ENCODE data around the gene ARID2. TPM values are rescaled to one million over a fixed set of nuclear protein-coding genes. Genes with fewer than 3 reads are reported as not detected.

ARID2 gene
- total RNA-seq, 1 experiment from 2014 or later = 72.2 TPM

- POLR2A ChIA-PET (ENCODE audit: low non-redundant PET) = no interaction called here
- no peak for DNase-seq (ENCODE audit: low spot score)
- CTCF ChIA-PET = interaction anchor here (0.7 kb wide), 1 partner anchor 189 kb away, joined by 3 read pairs; no protein-coding TSS in a partner anchor
Observed at GRCh38 chr12:45732936-45733335, 3.4 kb downstream of the ARID2 start.

DNA sequence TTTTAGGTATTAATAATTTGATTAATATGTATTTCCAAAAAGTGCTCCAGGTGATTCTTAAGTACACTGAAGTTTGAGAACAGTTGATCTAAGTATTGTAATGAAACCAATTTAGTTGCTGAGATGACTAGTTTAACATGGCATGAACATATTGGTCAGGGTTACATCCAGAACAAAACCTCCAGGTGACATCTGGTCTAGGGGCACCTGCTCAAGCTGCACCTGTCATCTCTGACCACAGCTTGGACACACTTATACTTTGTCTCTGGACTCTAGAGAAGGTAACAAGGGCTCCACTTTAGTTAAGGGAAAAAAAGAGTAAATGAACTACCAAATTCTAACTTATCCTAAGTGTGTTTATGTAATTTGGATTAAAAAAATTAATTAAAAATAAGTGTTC lies 8.1 kb downstream of the ARID2 start:
- no peak overlapping the region for H3K4me3 ChIP-seq (ENCODE audit: low read depth, low read length, poor library complexity, severe bottlenecking)
- POLR2A ChIA-PET (ENCODE audit: low non-redundant PET) = no interaction called here
- intact Hi-C loops (cut with micrococcal nuclease; ENCODE audit: unreplicated experiment) = no loop called here

More at GRCh38 chr12:45732936-45733335, 3.4 kb downstream of the ARID2 start:
- peaks cover 17% of the 10 kb centered on the region for H3K4me1 ChIP-seq (ENCODE audit: insufficient read depth, low read length, poor library complexity, severe bottlenecking)
- peaks cover 9% of the 10 kb centered on the region for H3K9me3 ChIP-seq (ENCODE audit: low read depth, low read length, poor library complexity, severe bottlenecking)
- peak overlapping the region; percentile 94 for H3K4me3 ChIP-seq (ENCODE audit: low read depth, low read length, poor library complexity, severe bottlenecking)
- no peak overlapping the region for H3K27ac ChIP-seq (ENCODE audit: low read depth, low read length, poor library complexity, severe bottlenecking)
- BruUV-seq (replicated peaks) = no TSS peak
- intact Hi-C loops (cut with micrococcal nuclease; ENCODE audit: unreplicated experiment) = no loop called here
- H3K36me3 ChIP-seq (ENCODE audit: insufficient read depth, low read length, poor library complexity, severe bottlenecking) = peaks cover 61% of the 10 kb centered on the region
- no peaks in the 10 kb centered on the region for H3K27me3 ChIP-seq (replicated peaks; ENCODE audit: insufficient read depth, low read depth, low read length, poor library complexity)
- TF ChIP-seq EZH2 (IDR thresholded peaks at IDR 0.05; ENCODE audit: borderline replicate concordance, low read depth, low read length, poor library complexity, severe bottlenecking) = no peak
- TF ChIP-seq, protein P1, sequence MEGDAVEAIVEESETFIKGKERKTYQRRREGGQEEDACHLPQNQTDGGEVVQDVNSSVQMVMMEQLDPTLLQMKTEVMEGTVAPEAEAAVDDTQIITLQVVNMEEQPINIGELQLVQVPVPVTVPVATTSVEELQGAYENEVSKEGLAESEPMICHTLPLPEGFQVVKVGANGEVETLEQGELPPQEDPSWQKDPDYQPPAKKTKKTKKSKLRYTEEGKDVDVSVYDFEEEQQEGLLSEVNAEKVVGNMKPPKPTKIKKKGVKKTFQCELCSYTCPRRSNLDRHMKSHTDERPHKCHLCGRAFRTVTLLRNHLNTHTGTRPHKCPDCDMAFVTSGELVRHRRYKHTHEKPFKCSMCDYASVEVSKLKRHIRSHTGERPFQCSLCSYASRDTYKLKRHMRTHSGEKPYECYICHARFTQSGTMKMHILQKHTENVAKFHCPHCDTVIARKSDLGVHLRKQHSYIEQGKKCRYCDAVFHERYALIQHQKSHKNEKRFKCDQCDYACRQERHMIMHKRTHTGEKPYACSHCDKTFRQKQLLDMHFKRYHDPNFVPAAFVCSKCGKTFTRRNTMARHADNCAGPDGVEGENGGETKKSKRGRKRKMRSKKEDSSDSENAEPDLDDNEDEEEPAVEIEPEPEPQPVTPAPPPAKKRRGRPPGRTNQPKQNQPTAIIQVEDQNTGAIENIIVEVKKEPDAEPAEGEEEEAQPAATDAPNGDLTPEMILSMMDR (conservative IDR thresholded peaks at IDR 0.05; ENCODE audit: low read depth, low read length) = no peak

DNA sequence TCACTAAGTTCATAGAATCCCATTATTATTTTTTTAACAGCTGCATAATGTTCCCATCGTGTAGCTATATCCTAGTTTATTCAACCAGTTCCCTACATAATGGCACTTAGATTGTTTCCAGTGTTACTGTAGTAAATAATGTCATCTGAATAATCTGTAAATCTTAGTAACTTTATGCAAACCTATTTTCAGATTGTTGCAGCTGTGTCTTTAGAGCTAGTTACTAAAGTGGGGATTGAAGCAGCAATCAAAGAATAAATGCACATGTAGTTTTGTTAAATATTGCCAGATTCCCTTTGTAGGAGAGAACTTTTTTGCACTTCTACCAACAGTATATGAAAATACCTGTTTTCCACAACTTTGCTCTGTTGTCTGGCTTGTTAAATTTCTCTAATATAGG lies 13.1 kb downstream of the ARID2 start:
- Histone ChIP-seq H3K9me3 (ENCODE audit: low read depth, low read length, poor library complexity, severe bottlenecking) (peaks cover 30% of the 10 kb centered on the region), H3K4me1 (ENCODE audit: insufficient read depth, low read length, poor library complexity, severe bottlenecking) (peaks cover 8% of the 10 kb centered on the region), H3K36me3 (ENCODE audit: insufficient read depth, low read length, poor library complexity, severe bottlenecking) (peaks cover 54% of the 10 kb centered on the region), H3K27ac (ENCODE audit: low read depth, low read length, poor library complexity, severe bottlenecking) (no peak overlapping the region), H3K4me3 (ENCODE audit: low read depth, low read length, poor library complexity, severe bottlenecking) (no peak overlapping the region), H3K27me3 (replicated peaks; ENCODE audit: insufficient read depth, low read depth, low read length, poor library complexity) (no peaks in the 10 kb centered on the region)
- TF ChIP-seq EZH2 (IDR thresholded peaks at IDR 0.05; ENCODE audit: borderline replicate concordance, low read depth, low read length, poor library complexity, severe bottlenecking) = no peak
- TF ChIP-seq, protein P1 (conservative IDR thresholded peaks at IDR 0.05; ENCODE audit: low read depth, low read length) = no peak
- BruUV-seq (replicated peaks) = no TSS peak
- ChIA-PET CTCF (no interaction called here), POLR2A (ENCODE audit: low non-redundant PET) (no interaction called here)
- DNase-seq (ENCODE audit: low spot score) = no peak
- intact Hi-C loops (cut with micrococcal nuclease; ENCODE audit: unreplicated experiment) = no loop called here

More for the DNA sequence above, 8.1 kb downstream of the ARID2 start:
- no TSS peak for BruUV-seq (replicated peaks)
- no peak for TF ChIP-seq EZH2 (IDR thresholded peaks at IDR 0.05; ENCODE audit: borderline replicate concordance, low read depth, low read length, poor library complexity, severe bottlenecking)
- TF ChIP-seq, protein P1 (conservative IDR thresholded peaks at IDR 0.05; ENCODE audit: low read depth, low read length) = no peak
- DNase-seq (ENCODE audit: low spot score) = no peak
- CTCF ChIA-PET = no interaction called here
- Histone ChIP-seq H3K27ac (ENCODE audit: low read depth, low read length, poor library complexity, severe bottlenecking) (no peak overlapping the region), H3K36me3 (ENCODE audit: insufficient read depth, low read length, poor library complexity, severe bottlenecking) (peaks cover 83% of the 10 kb centered on the region), H3K9me3 (ENCODE audit: low read depth, low read length, poor library complexity, severe bottlenecking) (peaks cover 35% of the 10 kb centered on the region), H3K4me1 (ENCODE audit: insufficient read depth, low read length, poor library complexity, severe bottlenecking) (peaks cover 8% of the 10 kb centered on the region), H3K27me3 (replicated peaks; ENCODE audit: insufficient read depth, low read depth, low read length, poor library complexity) (no peaks in the 10 kb centered on the region)
